Large intestine (tissue), 12 donors: ENCODE data around the gene SUPT20HL2. TPM values are rescaled to one million over a fixed set of nuclear protein-coding genes. Genes with fewer than 3 reads are reported as not detected.
"Not testable (repeated sequence)": the region's sequence is repeated elsewhere in the genome, so short reads cannot be mapped to it uniquely, and the experiment has no call there.

Experiments used
- DNase-seq, 2 donors: peaks; one replicate each; pipeline versions ENCODE4 v3.0.0 to v3.0.0-alpha.2; 2013
- H3K27ac ChIP-seq: one replicate; pipeline ENCODE4 v1.5.1; 2013; ENCODE audit warnings: low read length
- H3K27me3 ChIP-seq: 2 replicates; pipeline ENCODE4 v1.6.1; 2013; ENCODE audit warnings: low read length; ENCODE audit not compliant: control insufficient read depth, insufficient read depth
- H3K36me3 ChIP-seq: 2 replicates; pipeline ENCODE4 v1.6.1; 2013; ENCODE audit warnings: low read length; ENCODE audit not compliant: control insufficient read depth, insufficient read depth
- H3K4me1 ChIP-seq: one replicate; pipeline ENCODE4 v1.6.1; 2013; ENCODE audit warnings: low read length; ENCODE audit not compliant: control insufficient read depth, insufficient read depth
- H3K4me3 ChIP-seq: one replicate; pipeline ENCODE4 v1.5.1; 2013; ENCODE audit warnings: low read length
- H3K9me3 ChIP-seq: one replicate; pipeline ENCODE4 v1.6.1; 2013; ENCODE audit warnings: mild to moderate bottlenecking, low read depth, low read length, moderate library complexity; ENCODE audit not compliant: control insufficient read depth
- WGBS: methylation state at CpG from one replicate; pipeline ENCODE4 v1.1.5; 2013; ENCODE audit warnings: low lambda C conversion rate; ENCODE audit not compliant: insufficient coverage; 5-methylcytosine and 5-hydroxymethylcytosine counted together
- long read RNA-seq, 11 donors: transcript quantifications; one replicate each; lab custom pipeline, GENCODE V29; 2026
- polyA plus RNA-seq: library from polyadenylated mRNA; unstranded; fragments of 120-200 nt; gene quantifications from one replicate; pipeline ENCODE4 v1.2.1, GENCODE V29; 2013

SUPT20HL2 gene
- 0.04 TPM for polyA plus RNA-seq
- long read RNA-seq, donor 1: 0 reads
- long read RNA-seq, donor 2: 0 reads
- long read RNA-seq, donor 3: 0 reads
- long read RNA-seq, donor 4: 0 reads
- long read RNA-seq, donor 5: 0 reads
- long read RNA-seq, donor 6: 0 reads
- long read RNA-seq, donor 7: 0 reads
- long read RNA-seq, donor 8: 0 reads
- long read RNA-seq, donor 9: 0 reads
- long read RNA-seq, donor 10: 0 reads
- long read RNA-seq, donor 11: 0 reads

DNA sequence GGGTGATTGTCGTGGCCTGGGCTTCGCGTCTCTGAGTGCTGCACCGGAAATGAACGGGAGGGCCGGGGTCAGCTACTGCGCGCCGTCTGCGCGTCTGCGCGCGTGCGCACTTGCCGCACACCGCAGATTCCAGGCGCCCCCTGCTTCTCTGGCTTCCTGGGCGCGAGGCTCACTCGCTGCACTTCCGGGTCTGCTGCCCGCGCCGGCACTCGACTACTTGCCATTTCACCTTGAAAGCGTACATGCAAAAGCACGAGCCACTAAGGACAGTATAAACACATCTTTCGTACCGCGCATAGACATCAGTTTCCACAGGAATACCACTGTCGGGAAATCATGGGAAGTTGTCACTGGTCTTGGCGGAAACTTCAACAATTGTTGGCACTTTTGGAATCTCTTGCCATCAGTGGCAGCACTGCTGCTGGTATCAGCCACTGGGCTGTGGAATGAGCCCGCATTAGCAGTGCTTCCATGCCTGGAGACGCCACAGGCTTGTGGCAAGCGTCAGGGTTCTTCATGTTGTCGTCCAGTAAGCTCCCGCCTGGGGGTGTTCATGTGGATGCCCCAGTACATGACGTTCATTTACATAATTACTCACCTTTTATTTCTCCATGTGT, at the start of gene SUPT20HL2:
Gene SUPT20HL2 (minus strand): TSS at position 51 of the 617 bp plus-strand sequence. CDS start 754 bp downstream, outside the sequence.
- H3K9me3 ChIP-seq: peaks cover 2% of the 10 kb centered on the region
- H3K4me1 ChIP-seq: no peaks in the 10 kb centered on the region
- no peak within 1 kb of the TSS for H3K4me3 ChIP-seq
- DNase-seq: no peak
- WGBS: no CpG with 5 or more reads among the region's 39 CpGs
- no peak within 1 kb of the TSS for H3K27ac ChIP-seq
- H3K27me3 ChIP-seq: no peaks in the 10 kb centered on the region
- H3K36me3 ChIP-seq: no peaks in the 10 kb centered on the region

DNA sequence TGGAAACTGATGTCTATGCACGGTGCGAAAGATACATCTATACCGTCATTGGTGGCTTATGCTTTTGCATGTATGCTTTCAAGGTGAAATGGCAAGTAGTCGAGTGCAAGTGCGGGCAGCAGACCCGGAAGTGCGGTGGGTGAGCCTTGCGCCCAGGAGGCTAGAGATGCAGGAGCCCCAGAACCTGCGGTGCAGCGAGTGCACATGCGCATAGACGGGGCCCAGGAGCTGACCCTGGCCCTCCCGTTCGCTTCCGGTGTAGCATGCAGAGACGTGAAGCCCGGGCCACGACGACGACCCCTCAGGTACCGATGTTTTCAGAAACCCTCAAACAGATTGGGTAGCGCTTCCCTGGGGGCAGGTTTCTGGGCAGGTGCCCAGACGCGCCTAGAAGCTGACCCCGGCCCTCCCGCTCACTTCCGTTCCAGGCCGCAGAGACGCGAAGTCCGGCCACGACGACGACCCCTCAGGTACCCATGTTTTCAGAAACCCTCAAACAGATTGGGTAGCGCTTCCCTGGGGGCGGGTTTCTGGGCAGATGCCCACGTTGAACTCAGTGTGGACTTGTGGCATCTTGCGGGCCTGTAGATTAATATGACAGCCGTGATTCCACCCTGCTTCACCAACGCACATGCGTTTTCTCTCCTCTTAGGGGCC, 48.3 kb upstream of the SUPT20HL2 start:
- not testable (repeated sequence) for H3K27me3 ChIP-seq, H3K4me3 ChIP-seq, DNase-seq, H3K36me3 ChIP-seq, H3K4me1 ChIP-seq, H3K27ac ChIP-seq, H3K9me3 ChIP-seq
- WGBS: no CpG with 5 or more reads among the region's 41 CpGs

DNA sequence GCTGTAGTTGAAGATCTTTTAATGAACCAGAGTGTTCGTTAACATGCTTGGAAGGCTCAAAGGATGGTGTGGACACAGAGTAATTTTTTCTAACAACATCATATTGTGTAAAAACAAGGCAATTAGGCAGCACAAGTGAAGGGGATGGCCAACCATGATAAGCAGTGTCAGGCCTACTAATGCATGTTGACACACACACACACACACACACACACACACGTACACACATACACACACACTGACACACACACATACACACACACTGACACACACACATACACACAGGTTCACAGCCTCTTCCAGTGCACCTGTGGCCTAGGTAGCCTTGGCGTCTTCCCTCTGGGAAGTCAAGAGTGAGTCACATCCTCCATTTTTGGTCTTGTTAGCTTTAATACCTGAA, 46.4 kb upstream of the SUPT20HL2 start, which contains the start of gene SUPT20HL1:
Gene SUPT20HL1 (plus strand): TSS at position 368 of the 400 bp plus-strand sequence. CDS start 2,122 bp downstream, outside the sequence.
- DNase-seq: no peak
- no peaks in the 10 kb centered on the region for H3K4me1 ChIP-seq
- H3K27me3 ChIP-seq: no peaks in the 10 kb centered on the region
- no peak within 1 kb of the TSS for H3K4me3 ChIP-seq
- no peaks in the 10 kb centered on the region for H3K36me3 ChIP-seq
- H3K27ac ChIP-seq: no peak within 1 kb of the TSS
- H3K9me3 ChIP-seq: no peaks in the 10 kb centered on the region
- WGBS: no CpG with 5 or more reads among the region's 3 CpGs

DNA sequence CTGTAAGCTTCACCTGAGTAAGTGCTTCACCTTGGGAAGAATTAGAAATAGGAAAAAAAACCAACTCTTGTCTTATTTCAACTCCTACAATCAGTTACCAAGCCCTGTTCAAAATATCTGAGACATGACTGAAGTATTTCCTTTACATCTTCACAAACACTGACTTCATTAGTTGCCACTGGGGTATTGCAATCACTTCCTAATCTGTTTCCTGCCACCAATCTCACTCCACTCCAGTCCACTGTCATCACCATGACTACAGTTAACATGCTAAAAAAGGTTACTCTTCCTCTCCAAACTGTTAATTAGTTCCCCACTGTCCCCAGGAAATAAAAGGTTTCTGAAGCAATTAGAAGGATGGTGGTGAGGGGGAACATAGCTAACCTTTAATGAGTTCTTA, 43.2 kb upstream of the SUPT20HL2 start:
- no peak overlapping the region for H3K4me3 ChIP-seq
- H3K9me3 ChIP-seq: no peaks in the 10 kb centered on the region
- DNase-seq: no peak
- H3K27ac ChIP-seq: no peak overlapping the region
- no peaks in the 10 kb centered on the region for H3K27me3 ChIP-seq
- no peaks in the 10 kb centered on the region for H3K4me1 ChIP-seq
- no peaks in the 10 kb centered on the region for H3K36me3 ChIP-seq

DNA sequence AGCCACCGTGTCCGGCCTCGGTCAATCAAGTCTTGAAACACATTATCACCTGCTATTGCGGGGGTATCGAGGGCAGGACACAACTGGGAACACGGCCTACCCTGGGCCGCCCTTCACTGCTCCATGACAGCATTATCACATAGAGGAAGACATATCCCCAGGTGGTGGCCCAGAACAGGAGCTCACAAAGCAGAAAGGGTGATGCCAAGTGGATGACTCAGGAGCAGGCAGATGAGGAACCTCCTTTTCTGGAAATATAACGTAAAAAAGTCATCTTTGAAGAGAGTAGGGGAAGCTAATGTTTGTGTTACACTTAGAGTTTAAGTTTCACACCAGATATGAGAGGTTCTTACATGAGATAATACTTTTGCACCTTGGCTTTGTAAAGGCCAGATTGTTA, 41.2 kb upstream of the SUPT20HL2 start:
- Histone ChIP-seq H3K27ac (no peak overlapping the region), H3K4me3 (no peak overlapping the region), H3K4me1 (no peaks in the 10 kb centered on the region), H3K27me3 (no peaks in the 10 kb centered on the region), H3K36me3 (no peaks in the 10 kb centered on the region), H3K9me3 (no peaks in the 10 kb centered on the region)
- DNase-seq: no peak
- no CpG with 5 or more reads among the region's 8 CpGs for WGBS

DNA sequence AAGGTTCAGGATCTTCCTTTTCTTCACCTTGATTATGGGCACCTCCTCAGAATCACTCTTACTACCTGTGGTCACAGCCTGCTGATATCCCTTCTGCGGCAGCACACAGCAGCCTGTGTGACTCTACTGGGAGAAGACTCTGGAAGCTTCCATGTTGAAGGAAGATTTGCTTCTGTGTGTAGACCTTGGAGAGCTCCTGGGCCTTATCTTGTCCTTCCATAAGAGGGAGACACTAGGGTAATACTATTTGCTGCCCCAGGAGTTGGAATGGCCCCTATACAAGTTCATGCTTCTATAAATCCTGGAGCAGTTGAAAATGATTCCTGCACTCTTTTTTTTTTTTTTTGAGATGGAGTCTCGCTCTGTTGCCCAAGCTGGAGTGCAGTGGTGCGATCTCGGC, 36.3 kb upstream of the SUPT20HL2 start:
- H3K4me3 ChIP-seq: no peak overlapping the region
- H3K4me1 ChIP-seq: no peaks in the 10 kb centered on the region
- H3K27ac ChIP-seq: no peak overlapping the region
- no peak for DNase-seq
- H3K9me3 ChIP-seq: no peaks in the 10 kb centered on the region
- no CpG with 5 or more reads among the region's 4 CpGs for WGBS
- no peaks in the 10 kb centered on the region for H3K27me3 ChIP-seq
- H3K36me3 ChIP-seq: no peaks in the 10 kb centered on the region

DNA sequence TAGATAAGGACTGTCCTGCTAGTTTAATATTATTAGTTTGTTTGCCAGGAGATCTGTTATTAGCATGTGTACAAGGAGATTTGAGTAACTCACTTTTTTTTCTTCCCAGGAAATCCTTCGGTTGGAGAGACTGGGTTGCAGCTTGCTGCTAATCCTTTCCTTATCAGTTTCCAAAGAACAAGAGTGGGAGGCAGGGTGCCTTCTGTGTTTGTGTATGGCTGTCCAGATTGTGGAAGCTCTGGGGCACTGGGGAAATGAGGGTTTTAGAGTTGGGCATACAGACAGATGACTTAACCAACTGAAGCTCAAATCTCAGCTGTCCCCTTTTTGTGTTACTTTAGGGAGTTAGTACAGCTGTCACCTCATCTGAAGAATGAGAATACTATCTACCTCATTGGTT, 34.0 kb upstream of the SUPT20HL2 start:
- no peak for DNase-seq
- no CpG with 5 or more reads among the region's 1 CpG for WGBS
- Histone ChIP-seq H3K36me3 (no peaks in the 10 kb centered on the region), H3K4me1 (no peaks in the 10 kb centered on the region), H3K9me3 (no peaks in the 10 kb centered on the region), H3K27me3 (no peaks in the 10 kb centered on the region), H3K4me3 (no peak overlapping the region), H3K27ac (no peak overlapping the region)

DNA sequence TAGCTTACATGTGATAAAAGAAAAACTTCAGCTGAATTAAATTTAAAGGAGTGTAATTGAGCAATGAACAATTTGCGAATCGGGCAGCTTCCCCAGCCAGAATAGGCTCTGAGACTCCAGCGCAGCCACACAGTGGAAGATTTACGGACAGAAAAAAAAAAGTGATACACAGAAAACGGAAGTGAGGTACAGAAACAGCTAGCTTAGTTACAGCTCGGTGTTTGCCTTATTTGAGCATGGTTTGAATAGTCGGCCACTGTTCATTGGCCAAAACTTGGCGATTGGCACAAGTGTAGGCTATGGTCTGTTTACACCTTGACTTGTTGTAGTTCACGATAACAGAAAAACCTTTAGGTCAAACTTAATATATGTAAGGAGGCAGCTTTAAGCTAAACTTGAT, 29.9 kb upstream of the SUPT20HL2 start:
- Histone ChIP-seq H3K27ac (no peak overlapping the region), H3K4me3 (no peak overlapping the region)
- DNase-seq: no peak

DNA sequence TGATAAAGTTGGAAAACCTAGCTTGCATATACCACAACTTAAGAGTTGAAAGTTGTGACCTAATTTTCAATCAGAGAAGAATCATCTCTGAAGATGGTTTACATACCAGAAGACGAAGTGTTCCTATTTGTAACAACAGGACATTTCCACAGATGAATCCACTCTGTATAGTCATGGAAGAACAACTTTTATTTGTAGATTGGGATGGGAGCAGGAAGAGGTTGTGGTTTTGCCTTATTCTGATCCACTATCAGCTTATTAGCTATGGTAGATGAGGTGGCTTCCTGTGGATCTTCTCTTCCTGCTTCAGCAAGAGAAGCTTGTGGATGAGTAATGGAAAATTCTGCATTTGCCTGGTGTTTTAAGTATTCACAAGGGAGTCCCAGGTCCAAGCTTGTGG, 27.9 kb upstream of the SUPT20HL2 start:
- no CpG with 5 or more reads among the region's 1 CpG for WGBS
- no peak overlapping the region for H3K4me3 ChIP-seq
- DNase-seq: no peak
- no peaks in the 10 kb centered on the region for H3K4me1 ChIP-seq
- H3K27me3 ChIP-seq: no peaks in the 10 kb centered on the region
- H3K27ac ChIP-seq: no peak overlapping the region
- H3K9me3 ChIP-seq: no peaks in the 10 kb centered on the region
- no peaks in the 10 kb centered on the region for H3K36me3 ChIP-seq

More for the DNA sequence above, 29.9 kb upstream of the SUPT20HL2 start:
- no CpG with 5 or more reads among the region's 9 CpGs for WGBS
- H3K4me1 ChIP-seq: no peaks in the 10 kb centered on the region
- no peaks in the 10 kb centered on the region for H3K36me3 ChIP-seq
- H3K9me3 ChIP-seq: no peaks in the 10 kb centered on the region
- H3K27me3 ChIP-seq: no peaks in the 10 kb centered on the region

DNA sequence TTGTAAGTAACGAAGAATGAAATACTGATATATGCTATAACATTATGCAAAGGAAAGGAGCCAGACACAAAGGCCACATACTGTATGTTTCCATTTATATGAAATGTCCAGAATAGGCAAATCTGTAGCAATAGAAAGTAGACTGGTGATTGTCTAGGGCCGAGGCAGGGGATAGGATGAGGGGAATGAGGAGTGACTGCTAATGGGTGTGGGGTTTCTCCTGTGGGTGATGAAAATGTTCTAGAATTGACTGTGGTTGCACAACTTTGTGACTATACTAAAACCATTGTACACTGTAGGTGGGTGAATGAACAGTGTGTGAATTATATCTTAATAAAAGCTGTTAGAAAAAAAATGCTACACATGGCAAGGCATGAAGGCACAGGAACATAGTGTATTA, 26.6 kb upstream of the SUPT20HL2 start:
- Histone ChIP-seq H3K4me3 (no peak overlapping the region), H3K27ac (no peak overlapping the region), H3K27me3 (no peaks in the 10 kb centered on the region), H3K9me3 (no peaks in the 10 kb centered on the region), H3K36me3 (no peaks in the 10 kb centered on the region), H3K4me1 (no peaks in the 10 kb centered on the region)
- DNase-seq: no peak
- WGBS: no CpG with 5 or more reads among the region's 2 CpGs

DNA sequence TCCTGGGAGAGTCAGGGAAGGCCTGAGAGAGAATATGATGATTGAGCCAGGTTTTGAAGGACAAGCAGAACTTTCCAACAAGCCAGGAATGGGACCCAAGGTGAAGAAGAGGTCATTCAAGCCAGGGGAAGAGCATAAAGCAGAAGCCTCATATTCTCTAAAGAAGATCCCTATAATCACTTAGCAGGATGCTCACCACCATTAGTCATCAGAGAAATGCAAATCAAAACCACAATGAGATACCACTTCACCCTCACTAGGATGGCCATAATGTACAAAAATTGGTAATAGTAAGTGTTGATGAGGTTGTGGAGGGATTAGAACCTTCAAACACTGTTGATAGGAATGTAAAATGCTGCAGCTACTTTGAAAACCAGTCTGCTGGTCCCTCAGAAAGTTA, 26.0 kb upstream of the SUPT20HL2 start:
- no peaks in the 10 kb centered on the region for H3K9me3 ChIP-seq
- H3K4me1 ChIP-seq: no peaks in the 10 kb centered on the region
- no peaks in the 10 kb centered on the region for H3K27me3 ChIP-seq
- H3K36me3 ChIP-seq: no peaks in the 10 kb centered on the region
- no peak for DNase-seq
- no peak overlapping the region for H3K27ac ChIP-seq
- H3K4me3 ChIP-seq: no peak overlapping the region
